ENCODE results near the gene LMAN2. TPM values are rescaled to one million over a fixed set of nuclear protein-coding genes. Genes with fewer than 3 reads are reported as not detected.

LMAN2 gene
- total RNA-seq, 2 donors from 2014 or later, result 119 to 128 TPM

- Mint-ChIP-seq H3K4me3 (peak overlapping the region; percentile 81), H3K9me3 (no peaks in the 10 kb centered on the region), H3K27ac (peak overlapping the region; percentile 88), H3K27me3 (ENCODE audit: insufficient read depth) (no peaks in the 10 kb centered on the region), H3K36me3 (ENCODE audit: low read depth) (peaks cover 28% of the 10 kb centered on the region), H3K4me1 (peaks cover 36% of the 10 kb centered on the region)
- no peaks in the 10 kb centered on the region for H3K9me3 ChIP-seq (ENCODE audit: control insufficient read depth, low read length)
- H3K27me3 ChIP-seq (ENCODE audit: control insufficient read depth, insufficient read depth, low read length, poor library complexity, severe bottlenecking), result no peaks in the 10 kb centered on the region
- peak overlapping the region; percentile 91 for H3K9ac ChIP-seq (ENCODE audit: extremely low read depth, low read length, poor library complexity, severe bottlenecking)
- H3K4me1 ChIP-seq (ENCODE audit: control insufficient read depth, insufficient read depth, low read length), result peaks cover 20% of the 10 kb centered on the region
- H3K4me3 ChIP-seq (ENCODE audit: low read length), result peak overlapping the region; percentile 99
- WGBS, 2 experiments (ENCODE audit: insufficient coverage in 1 of 2, insufficient read length in 1 of 2), result 0 to 2% methylated on average over 22 to 25 of the region's 25 CpGs
- no peak overlapping the region for H3K27ac ChIP-seq (ENCODE audit: low read depth, low read length)
- DNase-seq, result no peak
- H3K36me3 ChIP-seq (ENCODE audit: control insufficient read depth, insufficient read depth, low read length), result peaks cover 53% of the 10 kb centered on the region
- TF ChIP-seq CTCF (conservative IDR thresholded peaks at IDR 0.05), result no peak
These were observed 47.5 kb downstream of the LMAN2 start for GRCh38 chr5:177303925-177304391.

- Mint-ChIP-seq H3K27me3 (ENCODE audit: insufficient read depth) (no peaks in the 10 kb centered on the region), H3K27ac (peak within 1 kb of the TSS; percentile 94), H3K9me3 (no peaks in the 10 kb centered on the region), H3K4me3 (peak within 1 kb of the TSS; percentile 81), H3K36me3 (ENCODE audit: low read depth) (peaks cover 29% of the 10 kb centered on the region), H3K4me1 (peaks cover 40% of the 10 kb centered on the region)
- H3K27me3 ChIP-seq (ENCODE audit: control insufficient read depth, insufficient read depth, low read length, poor library complexity, severe bottlenecking), result no peaks in the 10 kb centered on the region
- 0% methylated on average over 58 to 100 of the region's 100 CpGs for WGBS, 2 experiments (ENCODE audit: insufficient coverage in 1 of 2, insufficient read length in 1 of 2)
- H3K36me3 ChIP-seq (ENCODE audit: control insufficient read depth, insufficient read depth, low read length), result peaks cover 55% of the 10 kb centered on the region
- peak within 1 kb of the TSS; percentile 91 for H3K9ac ChIP-seq (ENCODE audit: extremely low read depth, low read length, poor library complexity, severe bottlenecking)
- DNase-seq, result peak; percentile 96
- H3K27ac ChIP-seq (ENCODE audit: low read depth, low read length), result no peak within 1 kb of the TSS
- H3K4me3 ChIP-seq (ENCODE audit: low read length), result peak within 1 kb of the TSS; percentile 99
- no peaks in the 10 kb centered on the region for H3K9me3 ChIP-seq (ENCODE audit: control insufficient read depth, low read length)
- TF ChIP-seq CTCF (conservative IDR thresholded peaks at IDR 0.05), result peak; percentile 49
- peaks cover 20% of the 10 kb centered on the region for H3K4me1 ChIP-seq (ENCODE audit: control insufficient read depth, insufficient read depth, low read length)
These were observed 48.1 kb downstream of the LMAN2 start, which contains the start of the genes PRELID1 and RAB24 for GRCh38 chr5:177303121-177303924. Gene PRELID1 (plus strand): TSS chr5:177303799. CDS start chr5:177303986, 187 bp downstream. Gene RAB24 (minus strand): TSS chr5:177303719. CDS start chr5:177303288, 431 bp downstream.

GRCh38 chr5:177302354-177303110, 48.9 kb downstream of the LMAN2 start:
- Histone ChIP-seq H3K27ac (ENCODE audit: low read depth, low read length) (no peak overlapping the region), H3K9me3 (ENCODE audit: control insufficient read depth, low read length) (no peaks in the 10 kb centered on the region), H3K4me3 (ENCODE audit: low read length) (peak overlapping the region; percentile 99), H3K36me3 (ENCODE audit: control insufficient read depth, insufficient read depth, low read length) (peaks cover 59% of the 10 kb centered on the region), H3K9ac (ENCODE audit: extremely low read depth, low read length, poor library complexity, severe bottlenecking) (peak overlapping the region; percentile 78), H3K4me1 (ENCODE audit: control insufficient read depth, insufficient read depth, low read length) (peaks cover 20% of the 10 kb centered on the region), H3K27me3 (ENCODE audit: control insufficient read depth, insufficient read depth, low read length, poor library complexity, severe bottlenecking) (no peaks in the 10 kb centered on the region)
- DNase-seq, result peak; percentile 76
- WGBS, 2 experiments (ENCODE audit: insufficient coverage in 1 of 2, insufficient read length in 1 of 2), result 48 to 69% methylated on average over 14 to 24 of the region's 24 CpGs
- Mint-ChIP-seq H3K9me3 (no peaks in the 10 kb centered on the region), H3K4me1 (peaks cover 47% of the 10 kb centered on the region), H3K36me3 (ENCODE audit: low read depth) (peaks cover 35% of the 10 kb centered on the region), H3K4me3 (peak overlapping the region; percentile 81), H3K27me3 (ENCODE audit: insufficient read depth) (no peaks in the 10 kb centered on the region), H3K27ac (peak overlapping the region; percentile 94)
- peak; percentile 52 for TF ChIP-seq CTCF (conservative IDR thresholded peaks at IDR 0.05)

Measured in endodermal cell (in vitro differentiated cells).